SKM-1 (cell line): ENCODE results near the gene JAZF1.

Experiments used
- DNase-seq: peaks from one replicate; lab custom pipeline; 2025; ENCODE audit not compliant: unreplicated experiment; lab: John Stamatoyannopoulos, UW

JAZF1 gene

GRCh38 chr7:28140979-28141378, 39.6 kb downstream of the JAZF1 start:
- no peak for DNase-seq

DNA sequence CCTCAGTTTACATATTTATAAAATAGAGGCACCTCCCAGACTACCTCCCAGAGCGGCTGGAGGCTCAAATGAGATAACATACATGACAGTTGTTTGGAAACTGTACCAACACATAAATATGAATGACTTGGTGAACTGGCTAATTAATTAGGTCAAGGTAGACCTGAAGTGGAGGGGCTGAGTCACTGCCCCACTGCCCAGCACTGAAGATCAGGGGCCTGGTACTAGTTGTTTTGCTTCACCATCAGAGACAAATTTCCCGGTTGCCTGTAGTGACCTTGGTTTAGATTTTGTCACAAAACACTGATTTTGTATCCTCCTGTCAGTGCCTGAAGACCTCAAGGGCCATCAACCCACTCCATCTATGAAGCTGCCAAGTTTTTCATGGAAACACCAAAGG, 41.8 kb downstream of the JAZF1 start:
- no peak for DNase-seq

GRCh38 chr7:28137463-28137862, 43.1 kb downstream of the JAZF1 start:
- DNase-seq, result no peak

DNA sequence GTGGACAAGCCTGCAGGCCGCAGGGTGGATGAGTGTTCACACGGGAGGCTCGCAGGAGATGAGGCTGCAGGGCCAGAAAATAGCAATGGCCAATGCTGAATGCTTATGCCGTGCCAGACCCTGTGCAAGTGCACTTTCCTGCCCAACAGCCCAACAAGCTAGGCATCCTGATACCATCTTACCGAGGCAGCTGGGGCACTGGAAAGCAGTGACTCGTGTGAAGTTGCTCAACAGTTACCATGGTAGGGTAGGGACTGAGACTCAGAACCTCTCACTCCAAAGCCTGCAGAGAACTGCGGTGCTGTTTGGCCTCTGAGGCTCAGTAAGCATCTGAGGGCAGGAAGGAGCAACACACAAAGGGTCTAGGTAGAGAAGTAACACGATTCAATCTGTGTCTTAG, 43.7 kb downstream of the JAZF1 start:
- no peak for DNase-seq

GRCh38 chr7:28136420-28136819, 44.2 kb downstream of the JAZF1 start:
- DNase-seq, result no peak

GRCh38 chr7:28135760-28136159, 44.8 kb downstream of the JAZF1 start:
- no peak for DNase-seq

DNA sequence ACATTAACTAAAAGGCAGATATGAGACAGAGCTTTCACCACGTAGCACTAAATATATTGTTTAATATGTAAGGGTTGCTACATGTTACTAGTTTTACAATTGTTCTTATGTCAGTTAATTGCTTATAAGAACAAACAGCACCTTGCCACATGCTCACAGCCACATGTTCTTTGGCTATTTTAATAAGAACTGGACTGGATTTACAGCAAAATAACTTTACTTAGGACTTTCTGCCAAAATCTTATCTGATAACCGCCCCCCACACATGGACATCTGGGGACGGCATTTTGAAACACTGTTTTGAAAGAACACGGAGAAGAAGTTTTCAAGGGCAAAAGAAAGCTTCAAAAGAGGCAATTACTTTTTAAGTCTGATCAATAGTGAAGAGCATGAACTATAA, 45.3 kb downstream of the JAZF1 start:
- DNase-seq, result no peak

GRCh38 chr7:28133872-28134271, 46.7 kb downstream of the JAZF1 start:
- no peak for DNase-seq

GRCh38 chr7:28132959-28133870, 47.4 kb downstream of the JAZF1 start:
- no peak for DNase-seq

- no peak for DNase-seq
These were observed 50.3 kb downstream of the JAZF1 start for GRCh38 chr7:28130277-28130676.

DNA sequence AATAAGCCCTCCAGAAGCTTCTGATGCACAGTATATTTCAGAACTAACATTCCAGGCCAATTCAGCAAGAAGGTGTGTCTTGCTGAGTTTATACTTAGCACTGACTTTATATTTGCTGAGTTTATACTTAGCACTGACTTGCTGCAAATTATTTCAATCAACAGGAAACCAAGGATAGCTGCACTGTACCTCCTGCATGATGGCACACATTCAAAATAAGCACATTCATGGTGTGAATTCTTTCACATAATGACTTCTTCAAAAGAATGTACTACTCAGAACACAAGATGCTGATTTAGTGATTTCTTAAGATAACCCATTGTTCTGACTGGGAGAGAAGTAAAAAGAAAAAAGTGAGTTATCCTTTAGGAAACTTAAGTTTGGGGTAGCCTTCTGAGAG, 52.0 kb downstream of the JAZF1 start:
- no peak for DNase-seq

DNA sequence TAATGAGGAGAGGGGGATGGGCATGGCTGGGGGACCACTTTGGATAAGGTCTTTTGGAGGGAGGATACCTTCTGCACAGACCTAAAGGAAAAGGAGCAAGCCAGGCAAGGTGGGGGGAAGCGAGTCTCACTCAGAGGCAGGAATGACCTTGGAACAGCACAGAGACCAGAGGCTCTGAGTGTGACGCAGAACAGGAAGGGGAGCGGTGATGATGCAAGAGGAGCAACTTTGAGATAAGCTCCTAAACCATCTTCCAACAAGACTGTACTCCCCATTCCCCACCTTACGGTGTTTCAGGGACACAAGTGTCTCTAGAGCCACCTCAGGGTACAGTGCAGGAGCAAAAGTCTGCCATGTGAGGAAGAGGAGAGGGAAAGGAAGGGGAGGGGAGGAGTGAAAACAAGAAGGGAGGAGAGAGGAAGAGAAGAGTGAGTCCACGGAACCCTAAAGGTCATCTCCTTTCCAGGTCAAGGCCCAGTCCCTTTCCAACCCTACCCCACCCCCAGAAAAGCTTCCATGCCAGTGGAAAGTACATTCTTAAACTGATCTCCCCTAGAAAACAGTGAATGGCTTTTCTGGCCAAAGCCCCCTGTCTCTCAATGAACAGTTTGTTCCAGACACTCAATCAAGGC, 54.1 kb downstream of the JAZF1 start:
- no peak for DNase-seq

DNA sequence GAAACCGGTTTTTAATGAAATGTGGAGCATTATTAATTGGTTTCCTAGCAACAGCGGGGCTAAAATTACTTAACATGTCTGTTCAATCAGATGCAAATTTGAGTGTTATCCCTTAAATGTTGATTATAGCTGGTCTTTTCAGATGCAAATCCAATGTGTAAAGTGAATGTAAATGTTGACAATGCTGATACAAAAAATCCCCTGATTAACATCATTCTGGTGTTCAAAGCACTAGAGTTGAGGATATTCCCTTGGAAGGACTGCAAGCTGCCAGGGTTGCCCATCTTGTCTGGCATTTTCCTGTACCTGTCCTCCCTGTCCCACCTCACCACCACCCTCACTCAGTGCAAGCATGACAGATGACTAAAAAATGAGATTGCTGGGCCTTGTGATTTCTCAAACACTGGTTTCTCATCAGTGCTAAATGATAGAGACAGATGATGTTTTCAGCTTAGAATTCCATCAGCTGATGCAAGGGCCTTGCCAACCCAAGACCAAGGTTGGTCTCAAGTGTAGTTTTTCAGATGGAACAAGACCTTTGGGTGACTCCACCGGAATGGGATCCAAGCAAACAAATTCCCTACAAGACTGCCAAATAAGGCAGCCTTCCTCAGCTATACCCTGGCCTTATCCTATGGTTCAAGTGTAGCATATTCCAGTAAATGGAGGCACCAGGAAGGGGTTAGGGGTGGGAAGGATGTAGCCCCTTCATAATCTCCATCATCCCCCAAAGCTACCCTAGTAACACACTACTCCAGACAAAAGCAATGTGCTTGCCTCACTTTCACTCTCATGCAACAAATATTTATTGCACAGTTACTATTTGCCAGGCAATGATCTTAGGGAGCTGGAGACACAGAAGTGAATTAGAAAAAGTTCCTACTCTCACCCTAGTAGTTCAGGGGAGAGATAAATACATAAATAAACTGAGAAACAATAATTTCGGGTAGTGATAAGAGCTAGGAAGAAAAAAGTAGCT, 54.9 kb downstream of the JAZF1 start:
- DNase-seq, result no peak

GRCh38 chr7:28124413-28124812, 56.2 kb downstream of the JAZF1 start:
- no peak for DNase-seq

GRCh38 chr7:28123752-28124151, 56.8 kb downstream of the JAZF1 start:
- no peak for DNase-seq

- no peak for DNase-seq
These were observed 59.1 kb downstream of the JAZF1 start for GRCh38 chr7:28121496-28121895.

GRCh38 chr7:28116041-28116440, 64.6 kb downstream of the JAZF1 start:
- no peak for DNase-seq

- no peak for DNase-seq
These were observed 65.3 kb downstream of the JAZF1 start for GRCh38 chr7:28115261-28115660.

DNA sequence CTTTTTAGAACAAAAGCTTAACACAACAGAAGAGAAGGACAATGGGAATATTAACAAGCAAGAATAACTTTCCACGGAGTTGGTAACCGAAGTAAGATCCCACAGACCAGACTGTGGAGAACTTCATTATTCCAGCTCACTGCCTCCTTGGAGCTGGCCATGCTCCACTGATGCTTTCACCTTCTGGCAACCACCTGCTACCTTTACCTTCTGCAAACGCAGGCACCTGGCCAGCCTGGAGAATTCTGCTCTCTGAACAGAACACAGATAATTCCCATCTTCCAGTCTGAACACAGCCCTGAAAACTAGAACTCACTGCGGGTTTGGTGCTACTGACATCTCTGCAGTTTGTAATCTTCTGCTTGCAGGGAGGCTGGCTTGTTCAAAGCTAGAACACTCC, 66.5 kb downstream of the JAZF1 start:
- DNase-seq, result no peak

GRCh38 chr7:28112883-28113540, 67.6 kb downstream of the JAZF1 start:
- DNase-seq, result peak; percentile 55

DNA sequence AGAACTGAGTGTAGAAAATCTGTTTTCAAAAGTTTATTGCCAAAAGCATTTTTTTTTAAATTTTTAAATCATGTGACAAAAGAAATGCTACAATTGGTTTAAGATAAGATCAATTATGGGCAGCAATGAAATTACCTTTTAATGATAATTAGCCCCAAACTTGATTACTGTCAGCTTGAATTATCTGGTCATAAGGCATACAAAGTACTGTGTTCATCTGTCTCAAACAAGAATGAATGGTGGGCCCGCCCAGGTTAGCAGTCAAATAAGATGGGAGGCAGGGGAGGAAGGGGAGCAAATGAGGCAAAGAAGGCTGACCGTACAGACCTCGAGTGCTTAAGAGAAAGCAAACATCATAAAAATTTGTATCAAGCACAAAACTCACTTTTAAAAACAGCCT, 68.1 kb downstream of the JAZF1 start:
- no peak for DNase-seq
